Activated T-cell treated with anti-CD3 and anti-CD28 coated beads, Interleukin-2, amount 50 U/mL, for 48 hours (primary cell): ENCODE results near the gene EXT2.

ENCODE experiments used
- DNase-seq, 2 experiments: peaks; one replicate each; pipeline ENCODE4 v3.0.0-alpha.2; 2020

The EXT2 gene

DNA sequence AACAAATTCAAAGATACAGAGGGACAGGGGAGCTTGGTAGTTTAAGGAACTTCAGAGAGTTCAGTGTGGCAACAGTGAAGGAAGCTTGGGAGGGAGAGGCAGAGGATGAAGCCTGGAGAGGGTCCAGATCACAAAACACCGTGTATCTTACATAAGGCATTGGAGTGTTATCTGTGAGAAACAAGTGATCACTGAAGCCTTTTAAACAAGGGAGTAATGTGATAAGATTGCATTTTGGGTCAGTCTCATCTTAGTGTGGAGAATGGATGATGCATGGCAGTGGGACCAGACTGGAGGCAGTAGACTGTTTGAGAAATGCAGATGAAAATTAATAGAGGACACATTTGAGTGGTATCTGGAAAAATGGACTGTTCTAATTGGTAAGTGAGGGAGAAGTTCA is 79.4 kb downstream of the EXT2 start:
- no peak for DNase-seq

DNA sequence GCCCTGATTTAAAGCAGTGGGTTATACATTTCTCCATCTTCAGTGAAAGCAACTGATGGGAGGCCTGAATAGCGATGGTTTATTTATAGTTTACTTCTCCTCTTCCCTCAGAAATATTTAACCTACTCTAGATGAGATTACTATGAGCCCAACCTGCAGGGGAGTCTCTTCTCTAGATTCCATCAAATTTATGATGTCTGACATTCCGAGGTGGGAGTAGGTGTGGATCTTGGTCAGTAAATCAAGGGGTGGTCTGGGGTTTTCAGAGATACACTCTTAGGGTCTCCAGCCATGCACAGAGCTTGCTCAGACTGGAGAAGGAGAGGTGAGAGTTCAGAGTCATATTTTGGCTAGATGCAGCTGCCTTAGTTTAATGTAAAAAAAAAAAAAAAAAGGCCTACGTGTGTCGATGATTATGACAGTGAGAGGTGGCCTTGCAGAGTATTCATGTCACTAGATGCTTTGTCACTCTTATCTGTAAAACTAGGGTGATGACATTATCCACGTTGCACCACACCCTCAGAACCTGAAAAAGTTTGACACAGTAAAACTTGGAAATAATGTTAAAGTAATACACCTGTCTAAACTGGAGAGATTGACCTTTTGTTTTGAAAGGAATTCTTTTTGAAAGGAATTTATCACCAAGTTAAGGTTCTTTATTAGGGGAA is 81.2 kb downstream of the EXT2 start:
- DNase-seq, result no peak

DNA sequence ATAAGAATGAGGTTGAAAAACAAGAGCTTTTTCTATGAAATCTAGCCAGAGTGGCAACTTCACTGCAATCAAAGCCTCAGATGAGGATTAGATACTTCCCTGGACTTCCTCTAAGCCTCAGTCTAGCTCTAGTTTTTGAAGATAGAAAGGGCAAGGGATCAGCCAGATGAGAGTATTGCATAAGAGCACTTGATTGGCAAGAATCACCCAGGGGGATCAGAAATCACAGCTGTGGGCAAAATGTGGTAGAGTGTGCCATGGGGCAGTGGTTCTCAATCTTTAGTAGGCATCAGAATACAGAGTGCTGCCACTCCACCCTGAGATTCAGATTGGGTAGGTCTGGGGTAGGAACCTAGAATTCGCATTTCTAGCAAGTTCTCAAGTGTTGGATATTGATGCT is 82.4 kb downstream of the EXT2 start:
- DNase-seq, result no peak

DNA sequence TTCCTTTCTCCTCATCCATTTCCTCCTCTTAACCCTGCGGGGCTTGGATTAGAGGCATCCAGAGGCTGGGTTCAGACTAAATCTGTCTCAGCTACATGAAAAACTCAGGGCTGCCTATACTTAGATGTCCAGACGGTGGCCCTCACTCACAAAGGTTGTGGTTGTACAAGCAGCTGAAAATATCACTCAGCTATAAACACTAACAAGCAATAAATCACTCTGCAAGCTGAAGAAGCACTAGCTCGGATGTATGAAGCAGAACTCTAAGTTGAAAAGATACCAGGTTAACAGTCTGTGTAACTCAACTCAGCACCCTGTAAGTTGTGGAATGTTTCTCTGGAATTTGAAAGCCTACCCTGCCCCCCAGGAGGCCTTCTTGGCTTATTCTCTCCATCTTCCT is 82.9 kb downstream of the EXT2 start:
- DNase-seq, result no peak

DNA sequence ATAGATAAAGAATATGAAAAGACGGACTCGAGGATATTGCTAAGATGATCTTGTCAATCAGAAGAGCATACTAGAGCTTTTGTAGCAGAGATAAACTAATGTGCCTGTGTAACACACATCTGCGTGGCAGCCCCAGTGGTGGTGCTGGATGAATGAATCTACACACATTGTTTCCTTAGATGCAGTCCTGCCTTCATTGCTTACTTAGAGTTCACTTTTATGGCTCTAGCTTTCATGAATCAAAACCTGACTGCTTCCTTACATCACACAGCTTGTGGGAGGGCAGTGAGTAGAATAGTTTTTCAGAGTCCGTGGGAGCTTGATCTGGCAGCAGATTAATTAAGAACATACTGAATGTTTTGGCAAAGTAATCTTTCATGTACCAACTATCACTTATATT is 83.7 kb downstream of the EXT2 start:
- DNase-seq, result no peak

DNA sequence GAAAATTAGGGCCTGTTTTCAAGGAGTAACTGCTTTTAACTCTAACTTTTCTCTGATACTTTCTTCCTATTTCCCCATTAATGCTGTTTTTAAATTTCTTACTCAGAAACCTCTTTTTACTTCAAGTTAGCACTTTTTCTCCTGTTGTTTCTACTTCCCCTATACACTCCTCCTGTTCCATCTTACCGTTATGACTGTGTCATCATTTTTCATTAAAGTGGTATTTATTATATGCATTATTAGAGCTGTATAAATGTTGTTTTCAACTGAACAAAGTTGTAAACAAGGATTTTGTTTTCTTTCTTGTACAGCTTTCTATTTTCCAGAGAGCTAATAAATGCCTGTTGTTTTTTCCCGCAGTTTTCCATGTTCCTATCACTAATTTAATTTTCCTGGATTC is 84.6 kb downstream of the EXT2 start:
- DNase-seq, result no peak

DNA sequence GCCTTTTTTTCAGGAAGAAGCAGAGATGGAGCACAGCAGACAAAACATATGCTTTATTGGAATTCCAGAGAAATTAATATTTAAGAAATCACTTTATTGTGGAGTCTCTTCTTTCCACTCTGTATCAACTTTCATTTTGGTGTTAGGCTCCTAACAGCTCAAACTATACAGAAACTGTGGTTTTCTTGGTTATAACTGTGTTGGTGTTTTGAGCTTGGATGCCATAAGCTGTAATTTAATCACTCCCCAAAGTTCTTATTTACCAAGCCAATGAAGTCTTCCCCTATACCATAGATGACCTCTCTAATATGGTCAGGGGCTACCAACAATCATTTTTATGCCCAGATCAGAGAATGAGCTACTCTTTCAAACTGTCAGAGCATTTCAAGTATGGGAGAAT is 90.0 kb downstream of the EXT2 start:
- DNase-seq, result no peak

DNA sequence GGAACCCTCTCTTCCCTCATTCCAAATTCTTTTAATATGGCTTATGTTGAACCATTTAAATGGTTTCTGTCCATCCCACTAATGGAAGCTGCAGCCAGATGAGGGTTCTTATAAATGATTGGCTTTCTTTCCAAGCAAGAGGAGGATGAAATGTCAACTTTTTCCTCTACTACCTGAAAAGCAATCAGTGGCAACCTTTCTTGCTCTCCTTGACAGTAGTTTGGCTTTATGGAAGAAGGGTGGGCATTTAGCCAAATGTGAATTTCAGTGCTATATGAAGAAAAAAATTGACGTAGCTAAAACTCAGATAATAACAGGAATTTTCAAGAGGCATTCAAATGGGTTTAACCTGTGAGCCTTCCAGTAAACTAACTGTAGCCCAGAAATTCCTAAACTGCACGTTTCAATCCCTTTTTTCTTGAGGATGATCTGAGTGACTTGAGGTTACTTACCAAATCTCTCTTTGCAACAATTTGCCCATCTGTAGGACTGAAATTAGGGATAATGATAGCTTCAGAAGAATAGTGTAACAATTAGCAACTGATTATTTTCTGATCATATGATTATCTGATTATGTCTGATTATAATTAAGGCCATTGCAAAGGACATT is 90.9 kb downstream of the EXT2 start:
- DNase-seq, result no peak

DNA sequence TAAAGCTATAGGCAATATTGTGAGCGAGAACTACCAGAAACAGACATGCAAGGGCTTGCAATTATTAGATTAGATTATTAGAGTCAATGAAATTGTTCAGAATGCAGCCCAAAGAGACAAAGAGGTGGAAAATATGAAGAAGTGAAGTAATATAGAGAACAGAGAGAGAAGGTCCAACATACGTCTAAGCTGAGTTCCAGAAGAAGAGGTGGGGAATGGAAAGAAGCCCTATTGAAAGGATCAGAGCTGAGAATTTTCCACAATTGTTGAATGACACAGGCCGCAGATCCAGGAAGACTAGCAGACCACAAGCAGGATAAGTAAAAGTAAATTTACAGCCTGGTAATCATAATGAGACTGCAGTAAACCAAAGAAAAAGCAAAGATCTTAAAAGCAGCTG is 93.2 kb downstream of the EXT2 start:
- DNase-seq, result no peak

DNA sequence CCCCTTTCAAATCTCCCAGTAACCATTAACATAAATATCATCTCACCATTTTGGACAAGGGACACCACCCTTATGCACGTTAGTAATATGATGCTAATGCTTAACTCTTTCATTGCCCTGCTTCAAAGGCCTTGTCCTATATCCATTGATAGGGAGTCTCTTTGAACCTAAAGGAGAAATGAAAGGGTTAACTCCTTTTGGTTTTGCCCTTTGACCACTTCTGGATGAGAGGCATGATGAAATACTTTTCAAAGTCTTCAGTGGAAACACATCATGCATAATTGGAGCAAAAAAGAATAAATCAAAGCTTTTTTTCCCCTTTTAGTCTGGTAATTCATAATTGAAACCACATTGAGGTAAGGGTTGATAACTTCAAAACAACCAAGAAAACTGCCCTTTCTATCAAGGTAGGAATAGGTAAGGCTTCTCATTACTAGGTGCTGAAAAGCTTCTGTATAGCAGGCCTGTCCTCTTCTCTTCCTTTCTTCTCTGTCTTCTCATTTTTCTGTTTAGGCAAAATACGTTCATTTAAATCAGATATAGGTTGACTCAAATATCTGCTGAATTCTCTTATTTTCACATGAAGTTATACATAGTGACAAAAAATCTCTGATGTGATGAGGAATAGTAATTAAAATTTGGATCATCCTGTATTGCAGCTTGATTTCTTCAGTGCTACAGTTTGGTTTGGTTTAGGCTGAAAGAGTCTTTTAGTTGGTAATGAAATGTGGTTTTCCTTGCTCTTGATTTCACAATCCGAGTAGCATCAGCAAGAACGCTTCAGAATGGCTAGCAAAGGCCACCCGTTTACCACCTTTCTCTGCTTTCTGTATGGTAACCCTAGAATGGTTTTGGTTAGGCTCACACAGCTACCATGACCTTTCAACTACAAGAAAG is 94.8 kb downstream of the EXT2 start:
- no peak for DNase-seq

DNA sequence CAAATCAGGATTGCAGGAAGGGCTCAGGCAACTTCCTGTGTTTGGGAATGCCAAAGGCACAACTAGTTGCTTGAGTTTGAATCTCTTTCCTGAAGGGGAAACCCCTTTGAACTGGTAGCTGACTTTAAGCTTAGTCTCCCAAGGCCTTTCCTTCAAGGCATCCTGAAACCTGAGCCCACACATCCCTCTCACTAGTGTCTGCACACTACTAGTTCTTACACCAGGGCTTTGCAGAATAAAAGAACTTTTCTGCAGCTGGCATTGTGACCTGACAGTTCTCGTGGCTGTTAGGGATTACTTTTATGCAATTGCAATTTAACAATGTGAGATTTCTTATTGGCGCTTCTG is 95.4 kb downstream of the EXT2 start:
- DNase-seq, result no peak

DNA sequence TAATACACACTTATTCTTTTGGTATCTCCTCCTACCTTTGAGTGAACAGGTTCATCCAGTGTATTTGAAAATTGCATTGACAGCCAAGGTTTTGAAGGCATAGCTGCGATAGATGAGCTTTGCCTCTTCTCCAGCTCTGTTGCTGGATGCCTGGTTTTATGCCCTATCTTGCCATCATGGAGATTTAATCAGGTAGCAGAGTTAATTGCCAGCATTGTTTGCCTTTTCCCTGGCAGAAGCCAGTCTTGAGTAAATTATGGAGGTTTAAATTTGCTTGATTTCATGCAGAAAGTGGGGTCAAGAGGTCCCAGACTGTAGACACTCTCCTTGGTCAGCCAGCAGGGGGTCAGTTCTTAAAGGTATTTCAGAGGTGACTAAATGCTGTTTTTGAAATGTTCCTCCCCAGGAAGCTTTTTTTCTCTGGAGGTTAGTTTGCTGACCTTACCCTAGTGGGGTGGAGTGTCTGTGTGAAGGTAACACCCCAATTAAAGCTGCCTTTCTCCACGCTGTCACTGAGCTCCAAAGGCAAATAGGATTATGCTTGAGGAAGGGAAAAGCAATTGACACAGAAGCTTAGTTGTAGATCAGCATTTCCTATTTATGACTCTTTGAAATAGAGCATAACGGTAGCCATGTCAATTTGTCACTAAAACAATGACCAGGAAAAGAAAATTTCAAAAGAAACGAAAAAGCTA is 96.0 kb downstream of the EXT2 start:
- no peak for DNase-seq

DNA sequence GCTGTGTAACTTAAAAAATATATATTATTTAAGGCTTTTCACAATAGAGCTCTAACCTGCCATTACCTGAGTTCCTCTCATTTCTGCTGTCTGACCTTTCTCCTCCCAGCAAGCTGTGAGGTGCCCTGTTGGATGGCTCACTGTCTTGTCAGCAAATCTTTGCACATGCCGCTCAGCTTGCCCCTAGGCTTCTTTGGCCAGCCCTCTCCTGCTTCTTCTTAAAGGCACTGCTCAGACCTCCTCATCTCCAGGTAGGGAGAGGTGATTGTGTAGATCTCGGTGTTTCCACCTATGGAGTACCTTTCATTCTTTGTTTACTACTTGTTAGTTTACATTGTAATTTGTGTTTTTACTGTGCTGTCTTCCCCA is 96.5 kb downstream of the EXT2 start:
- DNase-seq, result no peak

DNA sequence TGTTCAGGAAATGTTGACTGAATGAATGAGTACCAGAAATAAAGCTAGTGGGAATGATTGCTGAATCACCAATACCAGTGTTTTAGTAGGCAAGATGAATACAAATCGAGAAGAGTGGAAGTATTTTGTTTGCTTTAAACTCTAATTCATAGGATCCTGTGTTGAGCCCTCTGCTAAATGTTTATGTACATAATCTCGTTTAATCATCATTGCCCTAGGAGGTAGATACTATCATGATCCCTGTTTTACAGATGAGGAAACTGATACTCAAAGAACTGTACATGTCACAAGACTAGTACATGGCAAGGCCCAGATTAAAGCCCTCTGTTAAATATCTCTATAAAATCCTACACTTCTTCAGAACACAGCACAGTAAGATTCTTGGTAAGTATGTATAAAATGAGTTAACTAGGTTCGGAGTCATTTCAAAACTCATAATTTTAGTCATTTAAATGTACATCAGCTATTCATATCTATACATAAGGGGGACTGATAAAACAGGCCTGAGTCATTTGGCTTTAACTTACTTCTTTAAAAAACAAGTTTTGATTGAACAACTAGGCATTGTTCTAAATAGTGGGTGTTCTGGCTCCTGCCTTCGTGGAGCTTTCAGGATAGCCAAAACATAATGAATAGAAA is 97.1 kb downstream of the EXT2 start:
- no peak for DNase-seq

DNA sequence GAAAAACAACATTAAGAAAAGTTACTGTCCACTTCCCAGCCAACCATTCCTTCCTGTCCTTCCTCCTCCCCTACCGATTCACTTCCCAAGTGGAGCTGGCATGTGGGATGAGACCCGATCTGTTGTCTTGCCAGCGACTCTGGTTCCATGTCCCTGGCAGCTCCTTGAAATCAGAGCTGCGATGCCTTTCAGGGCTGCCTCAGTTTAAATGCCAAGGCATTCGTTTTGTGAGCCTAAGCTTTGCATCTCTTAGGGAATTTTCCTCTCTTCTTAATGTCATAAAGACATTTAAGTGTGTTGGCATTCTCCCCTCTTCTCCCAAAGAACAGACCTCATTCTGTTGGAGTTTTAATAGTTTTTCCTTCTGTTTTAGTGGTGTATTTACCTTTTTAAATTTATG is 98.4 kb downstream of the EXT2 start:
- DNase-seq, result no peak

DNA sequence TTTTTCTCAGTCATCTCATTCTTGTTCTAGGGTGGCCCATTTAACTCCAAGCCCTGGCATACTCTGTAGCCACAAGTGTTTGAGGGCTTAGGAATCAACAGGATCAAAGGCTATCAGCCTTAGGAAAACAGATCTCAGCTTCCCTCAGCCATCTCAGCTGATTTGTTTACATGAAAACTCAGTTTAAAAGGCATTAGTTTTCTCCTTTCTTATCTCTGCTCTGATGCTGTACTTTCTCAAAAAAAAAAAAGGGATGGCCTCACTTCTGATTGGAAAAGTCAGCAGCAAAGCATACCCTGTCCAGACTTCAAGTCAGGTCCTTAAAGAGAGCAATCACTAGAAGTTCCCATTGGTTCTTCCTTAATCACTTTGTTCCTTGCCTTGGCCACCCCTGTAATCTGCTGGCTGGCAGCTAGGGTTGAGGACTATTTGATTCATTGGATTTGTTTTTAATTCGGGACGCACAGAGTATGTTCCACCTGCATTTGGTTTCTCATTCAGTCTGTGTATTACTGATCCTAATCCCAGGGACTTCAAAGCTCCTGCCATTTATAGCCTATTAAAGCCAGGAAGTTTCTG is 102.8 kb downstream of the EXT2 start:
- no peak for DNase-seq

DNA sequence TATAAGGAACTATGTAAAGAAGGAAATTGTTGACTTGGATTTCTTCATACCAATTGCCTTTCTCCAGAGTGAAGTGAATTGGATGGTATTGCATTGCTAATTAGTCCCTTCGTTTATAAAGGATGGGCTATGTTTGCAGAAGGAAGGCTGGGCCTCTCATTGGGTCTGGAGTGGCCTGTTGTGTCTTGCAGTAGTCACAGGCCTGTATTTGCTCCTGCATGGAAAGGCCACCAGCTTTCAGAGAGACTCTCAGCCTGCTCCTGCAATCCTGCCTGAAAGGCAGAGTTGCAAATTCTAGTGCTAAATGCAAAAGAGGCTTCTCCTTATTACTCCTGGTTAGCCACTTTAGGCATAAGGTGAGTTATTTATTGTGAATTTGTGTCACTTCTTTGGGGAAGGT is 103.8 kb downstream of the EXT2 start:
- DNase-seq, result no peak

DNA sequence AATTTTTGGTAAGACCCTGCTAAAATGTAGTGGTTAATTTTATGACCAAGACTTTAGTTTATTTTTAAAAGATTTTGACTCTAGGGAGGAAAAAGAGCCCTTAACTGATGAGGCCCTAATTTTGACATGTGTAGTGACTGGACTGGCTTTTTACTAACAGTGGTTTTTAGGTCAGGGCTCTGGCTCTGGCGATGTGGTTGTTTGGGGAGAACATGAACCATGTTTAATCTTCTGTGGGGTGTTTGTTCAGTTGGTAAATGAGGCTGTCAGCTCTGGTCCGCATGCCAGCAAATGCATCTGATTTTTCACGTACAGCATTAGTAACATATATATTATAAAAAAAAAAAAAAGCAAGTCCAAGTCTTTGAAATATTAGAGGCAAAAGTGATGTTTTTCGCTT is 104.3 kb downstream of the EXT2 start:
- DNase-seq, result no peak

DNA sequence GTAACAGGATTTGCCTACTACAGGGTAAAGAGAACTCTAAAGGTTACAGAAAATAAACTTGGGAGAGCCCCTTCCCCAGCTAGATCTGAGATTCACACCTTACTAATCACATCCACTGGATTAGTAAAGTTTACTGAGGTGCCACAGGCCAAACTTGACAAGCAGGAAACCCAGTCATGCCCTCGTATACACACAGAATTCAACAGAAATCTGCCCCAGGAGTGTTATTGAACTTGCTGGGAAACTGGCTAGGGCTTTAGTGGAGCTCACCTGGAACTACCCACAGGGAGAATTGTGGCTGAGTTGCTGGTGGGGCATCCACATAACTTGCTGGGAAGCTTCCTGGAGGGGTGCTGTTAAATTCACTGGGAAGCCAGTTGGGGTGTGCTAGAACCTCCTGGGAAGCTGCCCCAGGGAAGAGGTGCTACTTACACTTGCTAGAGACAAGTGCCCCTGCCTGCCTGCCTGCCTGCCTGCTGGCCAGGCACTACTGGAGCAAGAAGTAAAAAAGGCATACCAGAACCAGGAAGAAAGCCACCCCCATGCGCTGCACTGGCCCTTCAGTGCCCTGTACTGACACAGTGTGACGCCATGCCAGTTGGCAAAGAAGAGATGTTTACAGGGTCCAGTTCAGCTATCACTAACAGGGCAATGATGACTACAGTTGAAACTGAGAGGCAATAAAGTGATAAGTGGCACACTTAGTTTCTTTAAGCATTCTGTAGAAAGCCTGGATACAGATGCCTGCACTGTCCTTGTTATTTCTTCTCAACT is 108.0 kb downstream of the EXT2 start:
- DNase-seq, result no peak

DNA sequence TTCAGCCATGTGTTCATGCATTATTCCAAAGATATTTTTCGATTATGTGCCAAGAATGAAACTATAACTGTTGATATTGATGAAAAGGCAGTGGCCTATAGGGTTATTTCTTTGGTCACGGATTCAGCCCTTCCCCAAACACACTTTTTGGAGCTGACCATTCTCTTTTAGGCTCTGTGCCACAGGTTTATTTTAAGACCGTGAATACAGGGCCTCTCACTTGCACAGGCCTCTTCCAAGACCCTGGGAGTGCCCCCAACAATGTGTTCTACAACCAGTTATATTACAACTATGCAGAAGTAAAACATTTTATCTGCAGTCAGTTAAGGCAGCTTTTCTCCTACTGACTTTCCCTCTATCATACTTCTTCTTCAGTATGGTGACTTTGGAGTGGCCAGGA is 109.9 kb downstream of the EXT2 start:
- DNase-seq, result no peak

DNA sequence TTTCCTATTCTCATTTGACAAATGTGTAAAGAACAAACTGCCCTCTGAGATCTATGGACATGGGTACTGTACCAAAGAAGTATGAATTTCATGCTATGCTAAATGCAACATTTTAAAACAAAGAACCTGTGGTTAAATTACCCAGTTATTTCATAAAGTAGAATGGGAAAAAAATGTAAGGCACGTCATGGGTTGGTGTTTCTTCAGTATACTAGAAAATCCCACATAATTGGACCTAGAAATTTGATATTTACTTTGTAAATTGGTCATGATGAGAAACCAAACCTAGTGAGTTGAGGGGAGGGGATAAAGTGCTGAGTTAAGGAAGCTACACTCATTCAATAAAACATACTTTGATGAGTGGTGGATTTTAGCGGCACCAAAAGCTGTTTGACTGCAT is 110.4 kb downstream of the EXT2 start:
- no peak for DNase-seq

DNA sequence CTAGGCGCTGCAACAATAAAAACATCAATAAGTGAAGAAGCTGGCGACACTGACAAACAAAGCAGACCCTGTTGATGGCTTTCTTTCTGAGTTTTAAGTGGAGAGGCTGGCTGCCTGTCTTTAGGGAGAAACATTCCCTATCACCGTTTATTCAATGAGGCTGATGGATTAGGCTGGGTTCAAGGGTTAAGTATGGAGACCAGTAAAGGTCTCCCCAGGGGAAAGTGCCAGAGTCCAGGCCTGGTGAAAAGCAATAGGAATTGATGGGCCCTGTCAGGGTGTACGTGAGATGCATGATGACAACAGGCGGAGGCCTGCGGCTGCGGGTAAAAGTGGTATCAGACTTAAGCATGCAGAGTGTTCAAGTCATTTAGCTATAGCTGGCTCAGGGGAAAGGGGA is 111.8 kb downstream of the EXT2 start:
- DNase-seq, result no peak
